Thoracic aorta (tissue), 2 donors: ENCODE measurements around the gene FAM184B. TPM values are rescaled to one million over a fixed set of nuclear protein-coding genes. Genes with fewer than 3 reads are reported as not detected.
"Not testable (repeated sequence)": the region's sequence is repeated elsewhere in the genome, so short reads cannot be mapped to it uniquely, and the experiment has no call there.

Source experiments
- ATAC-seq: fragments of 150-250 bp; one replicate; pipeline ENCODE4 v1.8.0; 2017; ENCODE audit warnings: low read depth; ENCODE audit not compliant: insufficient number of reproducible peaks, low FRiP score
- DNase-seq: peaks from one replicate; pipeline ENCODE4 v3.0.0-alpha.2; 2020; ENCODE audit warnings: low spot score
- H3K27ac ChIP-seq, 2 donors: fragments of 200-600 bp; sonication (generic); 1 replicate in 1 of 2; 2 replicates in 1 of 2; pipeline ENCODE4 v1.5.1; 2016; ENCODE audit warnings: mild to moderate bottlenecking in 2 of 2, moderate library complexity in 2 of 2
- H3K27me3 ChIP-seq: fragments of 200-600 bp; sonication (generic); replicated peaks from 2 replicates; pipeline ENCODE4 v1.6.0; 2016; ENCODE audit warnings: mild to moderate bottlenecking; ENCODE audit not compliant: insufficient read depth
- H3K36me3 ChIP-seq: fragments of 200-600 bp; sonication (generic); one replicate; pipeline ENCODE4 v1.5.1; 2016
- H3K4me1 ChIP-seq, 2 donors: fragments of 200-600 bp; sonication (generic); 1 replicate in 1 of 2; 2 replicates in 1 of 2; pipeline versions ENCODE4 v1.5.1 to v1.6.0; 2016; ENCODE audit warnings: low read depth in 2 of 2, mild to moderate bottlenecking in 1 of 2; ENCODE audit not compliant: control insufficient read depth in 1 of 2
- H3K4me3 ChIP-seq: fragments of 200-600 bp; sonication (generic); 2 replicates; pipeline ENCODE4 v1.5.1; 2016; ENCODE audit warnings: mild to moderate bottlenecking
- H3K9me3 ChIP-seq: fragments of 200-600 bp; sonication (generic); 2 replicates; pipeline ENCODE4 v1.5.1; 2016
- total RNA-seq, 2 donors: library from RNA; depleted of rRNA; stranded (reverse); fragments of >200 nt; gene quantifications; one replicate each; pipeline versions ENCODE4 v1.1.0 to v1.2.3, GENCODE V29; 2016
- TF ChIP-seq, protein P1 (sequence below): fragments of 200-600 bp; sonication (generic); IDR thresholded peaks from one replicate; pipeline ENCODE4 v1.5.1; 2019; ENCODE audit warnings: antibody characterized with exemption

FAM184B gene
- total RNA-seq, 2 donors from 2014 or later = not detected

GRCh38 chr4:17690135-17690534 lies 91.3 kb downstream of the FAM184B start:
- ATAC-seq (no peak), DNase-seq (no peak)
- H3K4me1 ChIP-seq = no peaks in the 10 kb centered on the region
- no peaks in the 10 kb centered on the region for H3K36me3 ChIP-seq
- H3K4me3 ChIP-seq = no peak overlapping the region
- H3K27me3 ChIP-seq = no peaks in the 10 kb centered on the region
- TF ChIP-seq, protein P1, sequence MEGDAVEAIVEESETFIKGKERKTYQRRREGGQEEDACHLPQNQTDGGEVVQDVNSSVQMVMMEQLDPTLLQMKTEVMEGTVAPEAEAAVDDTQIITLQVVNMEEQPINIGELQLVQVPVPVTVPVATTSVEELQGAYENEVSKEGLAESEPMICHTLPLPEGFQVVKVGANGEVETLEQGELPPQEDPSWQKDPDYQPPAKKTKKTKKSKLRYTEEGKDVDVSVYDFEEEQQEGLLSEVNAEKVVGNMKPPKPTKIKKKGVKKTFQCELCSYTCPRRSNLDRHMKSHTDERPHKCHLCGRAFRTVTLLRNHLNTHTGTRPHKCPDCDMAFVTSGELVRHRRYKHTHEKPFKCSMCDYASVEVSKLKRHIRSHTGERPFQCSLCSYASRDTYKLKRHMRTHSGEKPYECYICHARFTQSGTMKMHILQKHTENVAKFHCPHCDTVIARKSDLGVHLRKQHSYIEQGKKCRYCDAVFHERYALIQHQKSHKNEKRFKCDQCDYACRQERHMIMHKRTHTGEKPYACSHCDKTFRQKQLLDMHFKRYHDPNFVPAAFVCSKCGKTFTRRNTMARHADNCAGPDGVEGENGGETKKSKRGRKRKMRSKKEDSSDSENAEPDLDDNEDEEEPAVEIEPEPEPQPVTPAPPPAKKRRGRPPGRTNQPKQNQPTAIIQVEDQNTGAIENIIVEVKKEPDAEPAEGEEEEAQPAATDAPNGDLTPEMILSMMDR = no peak
- H3K27ac ChIP-seq = no peak overlapping the region
- H3K9me3 ChIP-seq = no peaks in the 10 kb centered on the region

GRCh38 chr4:17688011-17688441 lies 93.4 kb downstream of the FAM184B start:
- no peak for DNase-seq
- no peak for ATAC-seq
- no peaks in the 10 kb centered on the region for H3K36me3 ChIP-seq
- TF ChIP-seq, protein P1 = no peak
- no peak overlapping the region for H3K27ac ChIP-seq
- no peaks in the 10 kb centered on the region for H3K4me1 ChIP-seq
- H3K9me3 ChIP-seq = no peaks in the 10 kb centered on the region
- no peak overlapping the region for H3K4me3 ChIP-seq
- no peaks in the 10 kb centered on the region for H3K27me3 ChIP-seq

- Histone ChIP-seq H3K4me3 (no peak overlapping the region), H3K27ac (no peak overlapping the region)
- no peak for ATAC-seq
These were observed 94.1 kb downstream of the FAM184B start for GRCh38 chr4:17687237-17687857.

GRCh38 chr4:17684648-17685047 lies 96.8 kb downstream of the FAM184B start:
- H3K4me1 ChIP-seq, H3K9me3 ChIP-seq, H3K27ac ChIP-seq, DNase-seq, H3K27me3 ChIP-seq, H3K4me3 ChIP-seq, ATAC-seq, H3K36me3 ChIP-seq: not testable (repeated sequence)

More at GRCh38 chr4:17687237-17687857, 94.1 kb downstream of the FAM184B start:
- H3K4me1 ChIP-seq = no peaks in the 10 kb centered on the region
- no peak for DNase-seq
- no peaks in the 10 kb centered on the region for H3K27me3 ChIP-seq
- no peaks in the 10 kb centered on the region for H3K36me3 ChIP-seq
- no peaks in the 10 kb centered on the region for H3K9me3 ChIP-seq
- TF ChIP-seq, protein P1 = no peak

DNA sequence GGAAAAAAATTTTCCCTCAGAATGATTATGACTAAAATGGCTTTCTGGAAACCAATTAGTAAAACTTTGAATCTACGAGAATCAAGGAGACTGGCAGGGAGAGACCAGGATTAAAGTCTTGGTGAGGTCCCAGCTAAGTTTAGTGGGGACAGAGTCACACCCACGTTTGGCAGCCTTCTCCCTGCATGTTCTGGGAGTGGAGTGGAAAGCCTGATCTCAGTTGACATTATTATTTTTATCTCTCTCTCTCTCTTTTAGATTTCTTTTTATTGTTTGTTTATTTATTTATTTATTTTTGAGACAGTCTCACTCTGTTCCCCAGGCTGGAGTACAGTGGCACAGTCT lies 99.2 kb downstream of the FAM184B start:
- no peaks in the 10 kb centered on the region for H3K4me1 ChIP-seq
- ATAC-seq (no peak), DNase-seq (no peak)
- H3K27ac ChIP-seq = no peak overlapping the region
- H3K27me3 ChIP-seq = no peaks in the 10 kb centered on the region
- no peak overlapping the region for H3K4me3 ChIP-seq
- TF ChIP-seq, protein P1 = no peak
- no peaks in the 10 kb centered on the region for H3K36me3 ChIP-seq
- H3K9me3 ChIP-seq = no peaks in the 10 kb centered on the region
